ENCODE results near the gene RPSA. TPM values are rescaled to one million over a fixed set of nuclear protein-coding genes. Genes with fewer than 3 reads are reported as not detected.

Gene RPSA
- total RNA-seq, 1 experiment from 2014 or later = 2,077 TPM

DNA sequence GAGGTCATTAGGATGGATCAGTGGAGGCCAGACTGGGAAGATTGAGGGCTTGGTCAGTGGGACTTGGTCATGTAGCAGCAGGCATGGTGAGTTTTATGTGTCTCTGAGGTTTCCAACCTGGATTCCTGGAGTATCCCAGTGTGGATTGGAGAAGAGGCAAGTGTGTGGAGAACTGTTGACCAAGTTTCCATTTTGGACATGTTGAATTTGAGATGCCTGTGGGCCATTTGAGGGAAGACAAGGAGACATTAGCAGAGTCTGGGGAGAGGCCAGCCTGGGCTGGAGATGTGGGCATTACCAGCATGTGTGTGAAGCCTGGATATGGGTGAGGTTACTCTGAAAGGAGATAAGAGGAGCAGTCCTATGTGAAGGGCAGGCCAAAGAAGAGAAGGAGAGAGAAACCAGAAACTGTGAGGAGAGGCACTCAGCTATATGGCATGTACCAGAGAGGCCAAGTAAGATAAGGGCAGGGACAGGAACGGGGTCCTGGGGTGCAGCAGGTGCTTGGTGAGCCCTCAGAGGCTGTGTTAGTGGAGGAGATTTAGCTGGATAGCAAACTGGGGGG lies 19.0 kb upstream of the RPSA start:
- WGBS (ENCODE audit: extremely low coverage, insufficient read length, low lambda C conversion rate) = no CpG with 5 or more reads among the region's 1 CpG
- H3K56ac ChIP-seq (ENCODE audit: insufficient read length, low read depth, low read length) = no peak overlapping the region
- H2AK5ac ChIP-seq (ENCODE audit: insufficient read length, low read length) = no peak overlapping the region
- no peaks in the 10 kb centered on the region for H3K4me1 ChIP-seq (ENCODE audit: insufficient read depth, low read length)
- no peak overlapping the region for H3K9ac ChIP-seq (ENCODE audit: extremely low read depth, insufficient read length, low read length)
- TF ChIP-seq, protein P1, sequence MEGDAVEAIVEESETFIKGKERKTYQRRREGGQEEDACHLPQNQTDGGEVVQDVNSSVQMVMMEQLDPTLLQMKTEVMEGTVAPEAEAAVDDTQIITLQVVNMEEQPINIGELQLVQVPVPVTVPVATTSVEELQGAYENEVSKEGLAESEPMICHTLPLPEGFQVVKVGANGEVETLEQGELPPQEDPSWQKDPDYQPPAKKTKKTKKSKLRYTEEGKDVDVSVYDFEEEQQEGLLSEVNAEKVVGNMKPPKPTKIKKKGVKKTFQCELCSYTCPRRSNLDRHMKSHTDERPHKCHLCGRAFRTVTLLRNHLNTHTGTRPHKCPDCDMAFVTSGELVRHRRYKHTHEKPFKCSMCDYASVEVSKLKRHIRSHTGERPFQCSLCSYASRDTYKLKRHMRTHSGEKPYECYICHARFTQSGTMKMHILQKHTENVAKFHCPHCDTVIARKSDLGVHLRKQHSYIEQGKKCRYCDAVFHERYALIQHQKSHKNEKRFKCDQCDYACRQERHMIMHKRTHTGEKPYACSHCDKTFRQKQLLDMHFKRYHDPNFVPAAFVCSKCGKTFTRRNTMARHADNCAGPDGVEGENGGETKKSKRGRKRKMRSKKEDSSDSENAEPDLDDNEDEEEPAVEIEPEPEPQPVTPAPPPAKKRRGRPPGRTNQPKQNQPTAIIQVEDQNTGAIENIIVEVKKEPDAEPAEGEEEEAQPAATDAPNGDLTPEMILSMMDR (conservative IDR thresholded peaks at IDR 0.05) = no peak
- H3K36me3 Mint-ChIP-seq (ENCODE audit: insufficient read depth in 1 of 3, low read depth in 3 of 3) = peaks cover 19 to 45% (median 30%) of the 10 kb centered on the region in 3 experiments; a peak in 6 of 7 replicates
- H2BK12ac ChIP-seq (ENCODE audit: insufficient read length, low read depth, low read length) = no peak overlapping the region
- no peak overlapping the region for H2BK5ac ChIP-seq (ENCODE audit: insufficient read length, low read length)
- no peaks in the 10 kb centered on the region for H4K20me1 ChIP-seq (ENCODE audit: control insufficient read depth, insufficient read depth, insufficient read length)
- DNase-seq = no peak
- peaks cover 2% of the 10 kb centered on the region for H3K23me2 ChIP-seq (ENCODE audit: insufficient read length, low read depth, low read length, poor library complexity, severe bottlenecking)
- H3K79me1 ChIP-seq (ENCODE audit: insufficient read depth, low read depth, low read length, poor library complexity, severe bottlenecking) = peaks cover 11% of the 10 kb centered on the region
- no peak overlapping the region for H3K4me3 Mint-ChIP-seq
- no peak overlapping the region for H3K18ac ChIP-seq (ENCODE audit: insufficient read length, low read depth, low read length)
- peaks cover 2% of the 10 kb centered on the region; the same call in 1 of the 2 replicates for H3K27me3 Mint-ChIP-seq (ENCODE audit: low read depth)
- H3K27ac ChIP-seq (ENCODE audit: insufficient read length, low read depth, low read length) = no peak overlapping the region
- H3K14ac ChIP-seq (ENCODE audit: insufficient read depth, low read length) = no peak overlapping the region
- no peaks in the 10 kb centered on the region for H3K27me3 ChIP-seq (ENCODE audit: insufficient read depth, low read length)
- no peak overlapping the region for H4K91ac ChIP-seq (ENCODE audit: insufficient read length, low read depth, low read length)
- no peaks in the 10 kb centered on the region for H3K9me3 ChIP-seq (ENCODE audit: control insufficient read depth, low read depth, low read length)
- no peaks in the 10 kb centered on the region for H3K9me3 Mint-ChIP-seq
- H3K4me2 ChIP-seq (ENCODE audit: insufficient read depth, insufficient read length, low read length) = no peak overlapping the region
- no peak overlapping the region for H3K23ac ChIP-seq (ENCODE audit: insufficient read length, low read depth, low read length)
- peak overlapping the region in 1 of 3 experiments; percentile 84; a peak in 2 of 7 replicates for H3K27ac Mint-ChIP-seq
- no peak overlapping the region for H4K8ac ChIP-seq (replicated peaks; ENCODE audit: insufficient read length, low read depth, low read length)
- no peak overlapping the region for H2BK15ac ChIP-seq (ENCODE audit: low read depth, low read length)
- H2BK20ac ChIP-seq (ENCODE audit: low read depth, low read length, poor library complexity, severe bottlenecking) = no peak overlapping the region
- no peak overlapping the region for H4K5ac ChIP-seq (ENCODE audit: insufficient read length, low read depth, low read length)
- no peak overlapping the region for H3K4ac ChIP-seq (ENCODE audit: low read depth, low read length)
- peaks cover 28% of the 10 kb centered on the region; the same call in 1 of the 2 replicates for H3K79me2 ChIP-seq (ENCODE audit: insufficient read depth, low read length)
- H3T11ph ChIP-seq (ENCODE audit: low read length) = no peak overlapping the region
- H2BK120ac ChIP-seq (ENCODE audit: low read depth, low read length, poor library complexity, severe bottlenecking) = no peak overlapping the region
- no peak overlapping the region for H2AFZ ChIP-seq (ENCODE audit: low read length)
- peaks cover 14 to 30% of the 10 kb centered on the region in 2 experiments for H3K4me1 Mint-ChIP-seq
